NOMO-1 (cell line): ENCODE measurements around the gene PSMB3.
"Not testable (repeated sequence)": the region's sequence is repeated elsewhere in the genome, so short reads cannot be mapped to it uniquely, and the experiment has no call there.

Experiments
- DNase-seq, 2 experiments: peaks; one replicate each; lab custom pipeline; 2025; ENCODE audit not compliant: unreplicated experiment in 2 of 2; lab: John Stamatoyannopoulos, UW

PSMB3 gene

GRCh38 chr17:38748149-38748891 is 4.2 kb upstream of the PSMB3 start, which contains the start of gene PCGF2:
PCGF2 (minus strand) TSS chr17:38748336; CDS start chr17:38740402, 7,934 bp downstream.
- DNase-seq, result no peak

- peak in 1 of 2 experiments; percentile 9 for DNase-seq
These were observed 3.7 kb upstream of the PSMB3 start for GRCh38 chr17:38748892-38749222.

- DNase-seq, result no peak
These were observed 3.1 kb upstream of the PSMB3 start for GRCh38 chr17:38749223-38750043.

GRCh38 chr17:38750044-38750311 is 2.6 kb upstream of the PSMB3 start:
- DNase-seq, result no peak

GRCh38 chr17:38750312-38751121 is 2.0 kb upstream of the PSMB3 start:
- peak; percentile 30 to 38 for DNase-seq

- peak in 1 of 2 experiments; percentile 32 for DNase-seq
These were observed 1.3 kb upstream of the PSMB3 start for GRCh38 chr17:38751144-38751807.

GRCh38 chr17:38751808-38752307 is 683 bp upstream of the PSMB3 start:
- DNase-seq, result peak; percentile 49 to 70

GRCh38 chr17:38753071-38753506 is 548 bp downstream of the PSMB3 start:
- DNase-seq, result no peak

- no peak for DNase-seq
These were observed 9.1 kb downstream of the PSMB3 start for GRCh38 chr17:38761612-38762011.

GRCh38 chr17:38762231-38762630 is 9.7 kb downstream of the PSMB3 start:
- DNase-seq, result no peak

- DNase-seq, result no peak
These were observed 13.8 kb downstream of the PSMB3 start for GRCh38 chr17:38766341-38766740.

- no peak for DNase-seq
These were observed 15.9 kb downstream of the PSMB3 start for GRCh38 chr17:38768417-38768816.

- DNase-seq, result no peak
These were observed 20.7 kb downstream of the PSMB3 start for GRCh38 chr17:38773258-38773657.

GRCh38 chr17:38777641-38778250 is 25.2 kb downstream of the PSMB3 start:
- DNase-seq, result no peak

GRCh38 chr17:38779965-38780752 is 27.6 kb downstream of the PSMB3 start:
- DNase-seq, result no peak

- no peak for DNase-seq
These were observed 30.7 kb downstream of the PSMB3 start for GRCh38 chr17:38783227-38783626.

GRCh38 chr17:38786372-38786771 is 33.8 kb downstream of the PSMB3 start:
- DNase-seq, result no peak

- DNase-seq, result not testable (repeated sequence)
These were observed 35.5 kb downstream of the PSMB3 start for GRCh38 chr17:38787999-38788398.

GRCh38 chr17:38789185-38789584 is 36.6 kb downstream of the PSMB3 start:
- DNase-seq, result no peak
